K562 (cell line): Measurements from ENCODE around the gene ZNF547. TPM values are rescaled to one million over a fixed set of nuclear protein-coding genes. Genes with fewer than 3 reads are reported as not detected.

Source experiments
- FOXJ3 ChIP-seq: sonication (generic); formaldehyde crosslinking; IDR thresholded peaks from 2 replicates; pipeline ENCODE4 v1.4.0; 2020; ENCODE audit warnings: mild to moderate bottlenecking, missing genetic modification reagents
- MGA ChIP-seq: fragments of 450-650 bp; IDR thresholded peaks from 2 replicates; pipeline ENCODE4 v1.6.1; 2016; ENCODE audit warnings: mild to moderate bottlenecking, moderate library complexity
- NR2C2 ChIP-seq, 2 experiments: fragments of 200-800 bp in 1 of 2; sonication (Bioruptor generic) in 1 of 2; sonication (generic) in 1 of 2; formaldehyde crosslinking in 1 of 2; IDR thresholded peaks; 2 replicates each; pipeline versions ENCODE4 v1.6.1 to v1.8.0; 2016 to 2022; ENCODE audit warnings: mild to moderate bottlenecking in 1 of 2, missing compliant biosample characterization in 1 of 2, missing genetic modification characterization in 1 of 2, missing genetic modification reagents in 1 of 2
- YY1 ChIP-seq, 3 experiments: IDR thresholded peaks; 2 replicates each; pipeline ENCODE4 v1.6.1; 2011; ENCODE audit warnings: low read length in 2 of 3, mild to moderate bottlenecking in 2 of 3, moderate library complexity in 2 of 3, borderline replicate concordance in 1 of 3, control low read depth in 1 of 3, low read depth in 1 of 3; ENCODE audit not compliant: insufficient read depth in 3 of 3, insufficient replicate concordance in 2 of 3, control insufficient read depth in 1 of 3, insufficient read length in 1 of 3; ENCODE audit errors: extremely low read depth in 1 of 3
- ZNF134 ChIP-seq: fragments of 250-450 bp; sonication (Bioruptor Pico); conservative IDR thresholded peaks from 2 replicates; pipeline ENCODE4 v1.4.0; 2020
- ZNF143 ChIP-seq: sonication (generic); formaldehyde crosslinking; IDR thresholded peaks from 2 replicates; pipeline ENCODE4 v1.9.0; 2022; ENCODE audit warnings: mild to moderate bottlenecking, missing genetic modification reagents
- ZNF639 ChIP-seq, 2 experiments: fragments of 200-800 bp in 1 of 2; sonication (Bioruptor generic) in 1 of 2; sonication (generic) in 1 of 2; formaldehyde crosslinking in 1 of 2; IDR thresholded peaks in 1 of 2; conservative IDR thresholded peaks in 1 of 2; 2 replicates each; pipeline versions ENCODE4 v1.5.0 to v1.6.1; 2016 to 2020; ENCODE audit warnings: missing compliant biosample characterization in 1 of 2, missing genetic modification characterization in 1 of 2, missing genetic modification reagents in 1 of 2
- polyA plus RNA-seq, 8 experiments: library from polyadenylated mRNA; depleted of rRNA in 4 of 8; stranded (reverse) in 5 of 8; unstranded in 3 of 8; fragments of >200 nt; fragmentation: Nextera tagmentation in 2 of 8; fragmentation: Illumina TruSeq in 1 of 8; extraction: Ambion mirVana in 2 of 8; extraction: Trizol in 1 of 8; gene quantifications; 2 replicates each; pipeline versions ENCODE4 v1.2.1 to v1.2.3, GENCODE V29; 2011 to 2014; ENCODE audit warnings: inconsistent platforms in 1 of 8, missing spikeins in 1 of 8
- total RNA-seq, 7 experiments: library from RNA; depleted of rRNA in 6 of 7; stranded (reverse); fragments of >200 nt in 6 of 7; fragmentation: Illumina TruSeq in 2 of 7; extraction: Trizol in 2 of 7; gene quantifications; 2 replicates each; pipeline versions ENCODE4 v1.2.1 to v1.2.3, GENCODE V29; 2011 to 2021; ENCODE audit warnings: low replicate concordance in 1 of 7

Gene ZNF547
- total and polyA plus RNA-seq, 9 of the 15 experiments (the other 6 are each of a cell fraction or from before 2014, with no cell fraction given): 0.03 to 0.96 (median 0.30) TPM

GRCh38 chr19:57362997-57363687, at the start of gene ZNF547, which contains the start of gene TRAPPC2B (continued):
- TF ChIP-seq MGA: peak; percentile 36; the same call in 1 of the 2 replicates
- no peak for TF ChIP-seq NR2C2 (CRISPR knock-in tag; IDR thresholded peaks at IDR 0.05)
- no peak; the same call in 1 of the 2 replicates for TF ChIP-seq NR2C2 (tag; IDR thresholded peaks at IDR 0.05)
- TF ChIP-seq ZNF143: peak; percentile 84
- peak in 2 of 3 experiments; percentile 24 to 78 for TF ChIP-seq YY1 (IDR thresholded peaks at IDR 0.05; ENCODE audit: borderline replicate concordance in 1 of 3, control insufficient read depth in 1 of 3, extremely low read depth in 1 of 3, insufficient read depth in 3 of 3, insufficient read length in 1 of 3, insufficient replicate concordance in 2 of 3, low read depth in 1 of 3, low read length in 2 of 3)
- TF ChIP-seq ZNF134 (CRISPR knock-in tag): no peak
- TF ChIP-seq ZNF639 (CRISPR knock-in tag; conservative IDR thresholded peaks at IDR 0.05 in 1 of 2, IDR thresholded peaks at IDR 0.05 in 1 of 2): peak in 1 of 2 experiments; percentile 54; a peak in 1 of 4 replicates
- no peak for TF ChIP-seq FOXJ3
